Adipocyte (in vitro differentiated cells): ENCODE measurements around the gene SDC4.
A peak's percentile ranks its signal among the peaks of the same experiment; 100 is the strongest.

ENCODE experiments used
- DNase-seq: peaks from one replicate; pipeline ENCODE4 v3.0.0-alpha.2; 2015; ENCODE audit warnings: low read depth
- H3K27me3 ChIP-seq: replicated peaks from 2 replicates; pipeline ENCODE4 v1.7.0; 2013; ENCODE audit warnings: mild to moderate bottlenecking, low read length, moderate library complexity; ENCODE audit not compliant: control insufficient read depth, insufficient read depth
- H3K36me3 ChIP-seq: 2 replicates; pipeline ENCODE4 v1.7.0; 2013; ENCODE audit warnings: low read length, mild to moderate bottlenecking, moderate library complexity; ENCODE audit not compliant: control insufficient read depth, insufficient read depth, severe bottlenecking
- H3K4me1 ChIP-seq: 2 replicates; pipeline ENCODE4 v1.7.0; 2013; ENCODE audit warnings: mild to moderate bottlenecking, low read length, moderate library complexity; ENCODE audit not compliant: control insufficient read depth, insufficient read depth
- H3K4me3 ChIP-seq: 2 replicates; pipeline ENCODE4 v1.7.0; 2013; ENCODE audit warnings: mild to moderate bottlenecking, low read length, moderate library complexity
- H3K9ac ChIP-seq: 2 replicates; pipeline ENCODE4 v1.7.0; 2013; ENCODE audit warnings: mild to moderate bottlenecking, low read length, moderate library complexity
- H3K9me3 ChIP-seq: 2 replicates; pipeline ENCODE4 v1.7.0; 2013; ENCODE audit warnings: mild to moderate bottlenecking, low read length, moderate library complexity; ENCODE audit not compliant: control insufficient read depth

Gene SDC4

GRCh38 chr20:45350217-45350616 lies 2.0 kb upstream of the SDC4 start:
- H3K4me1 ChIP-seq: peaks cover 43% of the 10 kb centered on the region
- H3K9ac ChIP-seq: no peak overlapping the region
- H3K36me3 ChIP-seq: no peaks in the 10 kb centered on the region
- no peak overlapping the region for H3K4me3 ChIP-seq
- no peak for DNase-seq
- H3K9me3 ChIP-seq: no peaks in the 10 kb centered on the region
- no peaks in the 10 kb centered on the region for H3K27me3 ChIP-seq

- Histone ChIP-seq H3K4me1 (peaks cover 61% of the 10 kb centered on the region), H3K27me3 (no peaks in the 10 kb centered on the region), H3K9ac (peak overlapping the region; percentile 93), H3K36me3 (no peaks in the 10 kb centered on the region), H3K9me3 (no peaks in the 10 kb centered on the region), H3K4me3 (peak overlapping the region; percentile 95)
- peak; percentile 43 for DNase-seq
Observed at GRCh38 chr20:45347297-45347935, 808 bp downstream of the SDC4 start.

DNA sequence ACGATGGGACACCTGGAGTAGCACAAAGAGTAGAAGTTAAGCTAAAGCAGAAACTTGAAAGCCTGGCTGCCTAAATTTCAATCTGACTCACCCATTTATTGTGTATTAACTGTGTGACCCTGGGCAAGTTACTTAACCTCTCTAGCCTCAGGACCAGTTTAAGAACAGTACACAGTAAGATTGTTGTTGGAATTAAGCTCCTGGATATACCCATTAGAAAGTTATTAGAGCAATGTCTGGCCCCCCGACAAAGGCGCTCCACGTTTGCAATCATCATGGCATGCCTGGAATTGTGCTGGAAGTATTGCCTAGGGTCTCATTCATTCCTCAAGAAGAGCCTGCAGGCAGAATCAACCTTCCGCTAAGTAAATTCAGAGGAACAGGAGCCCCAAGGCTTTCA lies 1.4 kb downstream of the SDC4 start:
- Histone ChIP-seq H3K9me3 (no peaks in the 10 kb centered on the region), H3K4me1 (peaks cover 66% of the 10 kb centered on the region), H3K9ac (peak overlapping the region; percentile 93), H3K4me3 (peak overlapping the region; percentile 95), H3K27me3 (no peaks in the 10 kb centered on the region), H3K36me3 (no peaks in the 10 kb centered on the region)
- peak; percentile 31 for DNase-seq

DNA sequence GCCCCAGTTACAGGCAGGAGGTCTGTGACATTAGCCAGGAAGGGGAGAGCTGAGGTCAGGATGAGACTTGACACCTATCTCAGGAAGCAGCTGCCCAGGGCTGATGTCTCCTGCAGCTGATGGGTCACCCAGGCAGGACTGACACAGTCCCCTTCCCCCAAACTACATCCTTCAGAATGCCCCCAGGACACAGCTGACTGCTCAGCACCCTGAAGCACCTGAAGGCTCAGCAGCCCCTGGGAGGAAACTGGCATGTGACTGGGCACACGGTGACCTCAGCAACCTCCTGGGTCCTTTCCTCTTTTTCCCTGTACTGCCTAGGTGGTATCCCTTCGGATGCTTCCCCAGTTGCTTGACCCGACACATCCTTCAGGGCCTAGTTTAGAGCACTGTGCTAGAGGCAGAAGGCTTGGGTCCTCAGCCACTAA lies 1.9 kb downstream of the SDC4 start:
- Histone ChIP-seq H3K9ac (peak overlapping the region; percentile 93), H3K4me1 (peaks cover 72% of the 10 kb centered on the region), H3K36me3 (no peaks in the 10 kb centered on the region), H3K4me3 (peak overlapping the region; percentile 95), H3K27me3 (no peaks in the 10 kb centered on the region), H3K9me3 (no peaks in the 10 kb centered on the region)
- no peak for DNase-seq

DNA sequence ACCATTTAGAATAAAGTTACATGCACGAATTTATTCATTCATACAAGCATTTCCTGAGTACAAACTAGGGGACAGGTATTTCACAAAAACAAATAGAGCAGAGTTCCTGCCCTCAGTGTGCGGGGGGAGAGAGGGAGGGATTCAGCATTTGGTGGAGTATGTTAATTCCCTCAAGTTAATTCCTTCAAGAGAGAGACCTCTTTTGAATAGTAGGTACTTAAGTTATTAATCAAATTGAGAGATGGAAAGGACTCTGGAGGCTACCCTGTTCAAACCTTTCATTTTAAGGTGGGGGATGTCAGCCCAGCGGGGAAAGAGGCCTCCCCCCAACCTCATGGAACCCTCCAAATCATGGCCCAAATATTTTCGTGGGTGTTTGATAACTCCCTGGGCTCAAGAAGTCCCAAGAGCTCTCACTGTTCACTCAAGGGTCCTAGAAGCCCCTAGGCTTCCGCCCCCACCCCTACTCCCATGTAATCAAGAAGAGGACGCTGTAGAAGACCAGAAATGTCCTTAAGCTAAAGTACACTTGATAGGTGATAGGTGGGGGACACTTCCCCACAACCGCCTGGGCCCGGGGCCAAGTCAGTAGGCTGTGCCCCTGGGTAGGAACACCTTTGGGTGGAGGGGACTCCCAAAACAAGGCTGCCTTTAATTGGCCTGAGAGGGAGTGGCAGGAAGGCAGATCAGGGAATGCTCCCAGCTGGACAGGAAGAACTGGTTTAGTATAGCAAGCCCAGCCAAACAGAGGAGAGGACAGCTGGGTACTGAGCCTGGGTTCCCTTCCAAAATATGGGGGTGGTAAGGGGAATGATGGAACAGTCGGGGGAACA lies 2.9 kb downstream of the SDC4 start:
- DNase-seq: peak; percentile 34
- H3K4me1 ChIP-seq: peaks cover 75% of the 10 kb centered on the region
- peak overlapping the region; percentile 95 for H3K4me3 ChIP-seq
- H3K27me3 ChIP-seq: no peaks in the 10 kb centered on the region
- peak overlapping the region; percentile 93 for H3K9ac ChIP-seq
- H3K36me3 ChIP-seq: peaks cover 8% of the 10 kb centered on the region
- no peaks in the 10 kb centered on the region for H3K9me3 ChIP-seq

GRCh38 chr20:45344168-45344860 lies 3.9 kb downstream of the SDC4 start:
- H3K27me3 ChIP-seq: no peaks in the 10 kb centered on the region
- H3K4me1 ChIP-seq: peaks cover 83% of the 10 kb centered on the region
- H3K9me3 ChIP-seq: no peaks in the 10 kb centered on the region
- peaks cover 16% of the 10 kb centered on the region for H3K36me3 ChIP-seq
- DNase-seq: peak; percentile 94
- peak overlapping the region; percentile 95 for H3K4me3 ChIP-seq
- peak overlapping the region; percentile 93 for H3K9ac ChIP-seq

GRCh38 chr20:45343532-45344167 lies 4.6 kb downstream of the SDC4 start:
- Histone ChIP-seq H3K9me3 (no peaks in the 10 kb centered on the region), H3K36me3 (peaks cover 16% of the 10 kb centered on the region), H3K27me3 (no peaks in the 10 kb centered on the region), H3K4me1 (peaks cover 87% of the 10 kb centered on the region), H3K9ac (peak overlapping the region; percentile 68), H3K4me3 (peak overlapping the region; percentile 95)
- DNase-seq: peak; percentile 31

DNA sequence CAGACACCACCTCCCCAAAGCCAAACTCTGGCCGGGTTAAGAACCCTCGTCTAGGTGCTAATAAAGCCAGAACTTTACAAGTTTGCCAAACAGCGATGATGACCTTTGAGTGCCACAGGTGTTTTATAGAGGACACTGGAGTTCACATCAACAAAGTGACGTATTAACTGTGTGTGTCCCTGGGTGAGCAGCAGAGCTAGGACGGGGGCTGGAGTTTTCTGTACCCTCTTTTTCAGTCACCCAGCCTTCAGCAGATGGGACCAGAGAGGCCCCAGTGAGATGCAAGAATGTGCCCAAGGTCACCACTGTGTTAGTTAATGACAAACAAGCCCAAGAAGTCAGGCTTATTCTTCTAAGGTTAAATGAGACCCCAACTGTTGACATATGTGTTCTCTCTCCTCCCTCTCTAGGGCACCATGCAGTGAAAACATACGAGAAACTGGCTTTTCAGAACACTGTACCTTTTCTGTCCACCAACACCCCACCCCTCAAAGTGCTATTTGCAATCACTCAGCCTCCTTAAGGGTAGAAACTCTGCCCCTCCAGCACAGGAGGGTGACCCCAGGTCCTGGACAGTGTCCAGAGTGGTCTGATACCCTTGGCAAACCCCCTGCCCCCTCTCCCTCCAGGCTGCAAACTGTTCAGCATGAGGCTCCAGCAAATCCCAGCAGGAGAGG lies 5.2 kb downstream of the SDC4 start:
- Histone ChIP-seq H3K27me3 (no peaks in the 10 kb centered on the region), H3K4me1 (peaks cover 90% of the 10 kb centered on the region), H3K36me3 (peaks cover 16% of the 10 kb centered on the region), H3K9me3 (no peaks in the 10 kb centered on the region), H3K4me3 (peak overlapping the region; percentile 95), H3K9ac (peak overlapping the region; percentile 68)
- no peak for DNase-seq

- peaks cover 94% of the 10 kb centered on the region for H3K4me1 ChIP-seq
- H3K4me3 ChIP-seq: peak overlapping the region; percentile 95
- H3K36me3 ChIP-seq: peaks cover 16% of the 10 kb centered on the region
- peak; percentile 63 for DNase-seq
- H3K9me3 ChIP-seq: no peaks in the 10 kb centered on the region
- no peaks in the 10 kb centered on the region for H3K27me3 ChIP-seq
- H3K9ac ChIP-seq: peak overlapping the region; percentile 78
Observed at GRCh38 chr20:45341939-45342854, 6.0 kb downstream of the SDC4 start.

- Histone ChIP-seq H3K4me3 (peak overlapping the region; percentile 61), H3K9ac (peak overlapping the region; percentile 78), H3K36me3 (peaks cover 16% of the 10 kb centered on the region), H3K9me3 (no peaks in the 10 kb centered on the region), H3K4me1 (peaks cover 94% of the 10 kb centered on the region), H3K27me3 (no peaks in the 10 kb centered on the region)
- no peak for DNase-seq
Observed at GRCh38 chr20:45341579-45341938, 6.7 kb downstream of the SDC4 start.
